Neural progenitor cell (in vitro differentiated cells): ENCODE data around the gene TMEM208. TPM values are rescaled to one million over a fixed set of nuclear protein-coding genes. Genes with fewer than 3 reads are reported as not detected.

ENCODE experiments used
- DNase-seq: peaks from one replicate; pipeline ENCODE4 v3.0.0-alpha.2; 2016; ENCODE audit warnings: low spot score
- H2AFZ ChIP-seq: fragments of 200-600 bp; sonication (generic); replicated peaks from 2 replicates; pipeline ENCODE4 v1.6.1; 2016; ENCODE audit warnings: antibody characterized with exemption
- H3F3A ChIP-seq: fragments of 200-600 bp; sonication (generic); 2 replicates; pipeline ENCODE4 v1.6.1; 2016; ENCODE audit warnings: antibody characterized with exemption, low read depth
- H3K27ac ChIP-seq: fragments of 200-600 bp; sonication (generic); 2 replicates; pipeline ENCODE4 v1.5.1; 2016; ENCODE audit warnings: mild to moderate bottlenecking
- H3K27me3 ChIP-seq: fragments of 200-600 bp; sonication (generic); 2 replicates; pipeline ENCODE4 v1.6.1; 2016; ENCODE audit warnings: mild to moderate bottlenecking, moderate library complexity
- H3K36me3 ChIP-seq: fragments of 200-600 bp; sonication (generic); 2 replicates; pipeline ENCODE4 v1.5.1; 2016
- H3K4me1 ChIP-seq: fragments of 200-600 bp; sonication (generic); 2 replicates; pipeline ENCODE4 v1.6.1; 2016; ENCODE audit warnings: mixed run types
- H3K4me2 ChIP-seq: fragments of 200-600 bp; sonication (generic); 2 replicates; pipeline ENCODE4 v1.6.1; 2016
- H3K4me3 ChIP-seq: fragments of 200-600 bp; sonication (generic); 2 replicates; pipeline ENCODE4 v1.5.1; 2016
- H3K79me2 ChIP-seq: fragments of 200-600 bp; sonication (generic); 2 replicates; pipeline ENCODE4 v1.6.1; 2016; ENCODE audit warnings: low read depth
- H3K9ac ChIP-seq: fragments of 200-600 bp; sonication (generic); 2 replicates; pipeline ENCODE4 v1.6.1; 2016
- H3K9me3 ChIP-seq: fragments of 200-600 bp; sonication (generic); 2 replicates; pipeline ENCODE4 v1.5.1; 2016; ENCODE audit warnings: low read depth
- H4K20me1 ChIP-seq: fragments of 200-600 bp; sonication (generic); 2 replicates; pipeline ENCODE4 v1.6.1; 2016; ENCODE audit warnings: low read depth
- H3K27ac Mint-ChIP-seq: 3 replicates; pipeline ENCODE4 v1.8.0; 2021; ENCODE audit warnings: mixed read lengths
- H3K27me3 Mint-ChIP-seq: 2 replicates; pipeline ENCODE4 v1.8.0; 2022; ENCODE audit warnings: low read depth, mild to moderate bottlenecking, inconsistent platforms, moderate library complexity, mixed read lengths; ENCODE audit not compliant: insufficient read depth
- H3K36me3 Mint-ChIP-seq: 3 replicates; pipeline ENCODE4 v1.8.0; 2021; ENCODE audit warnings: mixed read lengths
- H3K4me1 Mint-ChIP-seq: 3 replicates; pipeline ENCODE4 v1.8.0; 2021; ENCODE audit warnings: mixed read lengths
- H3K4me3 Mint-ChIP-seq: 3 replicates; pipeline ENCODE4 v1.8.0; 2021; ENCODE audit warnings: mild to moderate bottlenecking, moderate library complexity, mixed read lengths
- H3K9me3 Mint-ChIP-seq: 3 replicates; pipeline ENCODE4 v1.8.0; 2020; ENCODE audit warnings: mixed read lengths
- EZH2 ChIP-seq: fragments of 200-600 bp; sonication (generic); IDR thresholded peaks from 2 replicates; pipeline ENCODE4 v1.6.1; 2017; ENCODE audit warnings: antibody characterized with exemption, mild to moderate bottlenecking, moderate library complexity
- EZH2phosphoT487 ChIP-seq: fragments of 200-600 bp; sonication (generic); IDR thresholded peaks from 2 replicates; pipeline ENCODE4 v1.6.1; 2017; ENCODE audit warnings: antibody characterized with exemption
- total RNA-seq: library from RNA; depleted of rRNA; stranded (reverse); fragments of >200 nt; gene quantifications from 2 replicates; pipeline ENCODE4 v1.2.3, GENCODE V29; 2015; ENCODE audit warnings: low replicate concordance
- TF ChIP-seq, protein P1 (sequence below): fragments of 200-600 bp; sonication (generic); IDR thresholded peaks from 2 replicates; pipeline ENCODE4 v1.5.1; 2017; ENCODE audit warnings: antibody characterized with exemption, mild to moderate bottlenecking

Gene TMEM208
- total RNA-seq, 1 donor from 2014 or later = 39.4 TPM

DNA sequence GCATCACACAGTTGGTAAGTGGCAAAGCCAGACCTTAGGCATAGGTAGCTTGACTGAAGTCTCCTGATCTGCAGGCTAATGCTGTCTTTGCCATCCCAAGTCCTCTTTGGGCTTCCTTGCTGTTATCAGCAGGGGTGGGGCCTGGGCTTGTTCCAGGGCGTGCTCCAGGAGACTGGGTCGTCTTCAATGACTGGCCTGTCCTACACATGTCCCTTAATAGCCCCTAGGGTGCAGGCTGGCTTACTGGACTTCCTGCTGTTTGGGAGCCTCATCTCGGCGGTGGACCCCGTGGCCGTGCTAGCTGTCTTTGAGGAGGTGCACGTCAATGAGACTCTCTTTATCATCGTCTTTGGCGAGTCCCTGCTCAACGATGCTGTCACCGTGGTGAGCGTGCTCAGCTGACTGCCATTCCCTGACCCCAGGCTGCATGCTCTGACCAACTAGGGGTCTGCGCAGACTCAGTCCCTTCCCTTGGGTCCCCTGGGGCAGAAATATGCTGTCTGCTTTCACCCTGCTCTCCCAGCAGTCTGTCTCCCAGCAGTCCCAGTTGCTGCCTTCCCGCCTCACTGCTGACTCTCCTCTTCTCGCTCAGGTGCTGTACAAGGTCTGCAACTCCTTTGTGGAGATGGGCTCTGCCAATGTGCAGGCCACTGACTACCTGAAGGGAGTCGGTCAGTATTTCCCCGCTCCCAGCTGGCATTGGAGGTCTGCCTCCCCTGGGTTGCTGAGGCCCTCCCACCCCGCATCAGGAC, 28.0 kb downstream of the TMEM208 start:
- Histone ChIP-seq H4K20me1 (no peaks in the 10 kb centered on the region), H3K36me3 (no peaks in the 10 kb centered on the region), H3K27me3 (peaks cover 12% of the 10 kb centered on the region), H3K9ac (no peak overlapping the region), H3K4me2 (no peak overlapping the region), H3F3A (peaks cover 8% of the 10 kb centered on the region), H3K27ac (no peak overlapping the region), H3K4me3 (no peak overlapping the region), H3K79me2 (no peaks in the 10 kb centered on the region), H2AFZ (no peak overlapping the region), H3K9me3 (no peaks in the 10 kb centered on the region), H3K4me1 (peaks cover 2% of the 10 kb centered on the region)
- H3K27ac Mint-ChIP-seq = no peak overlapping the region
- H3K36me3 Mint-ChIP-seq = no peaks in the 10 kb centered on the region
- H3K9me3 Mint-ChIP-seq = no peaks in the 10 kb centered on the region
- no peak overlapping the region for H3K4me3 Mint-ChIP-seq
- peaks cover 6% of the 10 kb centered on the region for H3K27me3 Mint-ChIP-seq
- peaks cover 2% of the 10 kb centered on the region for H3K4me1 Mint-ChIP-seq
- no peak for TF ChIP-seq EZH2phosphoT487
- DNase-seq = no peak

DNA sequence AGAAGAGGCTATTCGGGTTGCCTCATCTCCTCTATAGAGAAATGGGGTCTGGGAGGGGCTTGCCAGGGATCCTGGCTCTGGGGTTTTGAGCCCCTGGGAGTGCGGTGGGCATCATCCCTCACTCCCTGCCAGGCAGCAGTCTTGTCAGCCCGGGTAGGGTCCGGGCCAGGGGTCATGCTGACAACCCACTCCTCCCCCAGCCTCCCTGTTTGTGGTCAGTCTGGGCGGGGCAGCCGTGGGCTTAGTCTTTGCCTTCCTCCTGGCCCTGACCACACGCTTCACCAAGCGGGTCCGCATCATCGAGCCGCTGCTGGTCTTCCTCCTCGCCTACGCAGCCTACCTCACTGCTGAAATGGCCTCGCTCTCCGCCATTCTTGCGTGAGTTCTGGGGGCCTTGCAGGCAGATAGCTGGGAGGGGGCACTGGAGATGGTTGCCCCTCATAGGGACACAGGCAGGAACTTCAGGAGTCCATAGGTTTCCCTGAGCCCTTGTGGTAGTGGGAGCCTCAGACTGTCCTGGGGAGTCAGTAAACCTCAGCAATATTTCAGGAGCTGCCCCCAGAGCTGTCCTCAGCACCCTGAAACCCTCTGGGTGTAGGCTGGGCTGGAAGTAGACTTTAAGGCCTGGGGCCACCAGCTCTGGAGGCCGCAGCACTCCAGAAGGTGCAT, 28.8 kb downstream of the TMEM208 start:
- Histone ChIP-seq H3K9ac (no peak overlapping the region), H3K4me3 (no peak overlapping the region), H3K4me2 (no peak overlapping the region), H3K79me2 (no peaks in the 10 kb centered on the region), H3K9me3 (no peaks in the 10 kb centered on the region), H3K4me1 (no peaks in the 10 kb centered on the region), H3K27me3 (peaks cover 5% of the 10 kb centered on the region), H4K20me1 (no peaks in the 10 kb centered on the region), H2AFZ (no peak overlapping the region), H3F3A (peaks cover under 1% of the 10 kb centered on the region), H3K36me3 (no peaks in the 10 kb centered on the region), H3K27ac (no peak overlapping the region)
- Mint-ChIP-seq H3K27ac (no peak overlapping the region), H3K9me3 (no peaks in the 10 kb centered on the region), H3K4me3 (no peak overlapping the region), H3K4me1 (peaks cover 3% of the 10 kb centered on the region), H3K36me3 (no peaks in the 10 kb centered on the region), H3K27me3 (peaks cover 3% of the 10 kb centered on the region)
- no peak for DNase-seq
- no peak for TF ChIP-seq EZH2phosphoT487
- TF ChIP-seq EZH2 = no peak
- TF ChIP-seq, protein P1, sequence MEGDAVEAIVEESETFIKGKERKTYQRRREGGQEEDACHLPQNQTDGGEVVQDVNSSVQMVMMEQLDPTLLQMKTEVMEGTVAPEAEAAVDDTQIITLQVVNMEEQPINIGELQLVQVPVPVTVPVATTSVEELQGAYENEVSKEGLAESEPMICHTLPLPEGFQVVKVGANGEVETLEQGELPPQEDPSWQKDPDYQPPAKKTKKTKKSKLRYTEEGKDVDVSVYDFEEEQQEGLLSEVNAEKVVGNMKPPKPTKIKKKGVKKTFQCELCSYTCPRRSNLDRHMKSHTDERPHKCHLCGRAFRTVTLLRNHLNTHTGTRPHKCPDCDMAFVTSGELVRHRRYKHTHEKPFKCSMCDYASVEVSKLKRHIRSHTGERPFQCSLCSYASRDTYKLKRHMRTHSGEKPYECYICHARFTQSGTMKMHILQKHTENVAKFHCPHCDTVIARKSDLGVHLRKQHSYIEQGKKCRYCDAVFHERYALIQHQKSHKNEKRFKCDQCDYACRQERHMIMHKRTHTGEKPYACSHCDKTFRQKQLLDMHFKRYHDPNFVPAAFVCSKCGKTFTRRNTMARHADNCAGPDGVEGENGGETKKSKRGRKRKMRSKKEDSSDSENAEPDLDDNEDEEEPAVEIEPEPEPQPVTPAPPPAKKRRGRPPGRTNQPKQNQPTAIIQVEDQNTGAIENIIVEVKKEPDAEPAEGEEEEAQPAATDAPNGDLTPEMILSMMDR = no peak

DNA sequence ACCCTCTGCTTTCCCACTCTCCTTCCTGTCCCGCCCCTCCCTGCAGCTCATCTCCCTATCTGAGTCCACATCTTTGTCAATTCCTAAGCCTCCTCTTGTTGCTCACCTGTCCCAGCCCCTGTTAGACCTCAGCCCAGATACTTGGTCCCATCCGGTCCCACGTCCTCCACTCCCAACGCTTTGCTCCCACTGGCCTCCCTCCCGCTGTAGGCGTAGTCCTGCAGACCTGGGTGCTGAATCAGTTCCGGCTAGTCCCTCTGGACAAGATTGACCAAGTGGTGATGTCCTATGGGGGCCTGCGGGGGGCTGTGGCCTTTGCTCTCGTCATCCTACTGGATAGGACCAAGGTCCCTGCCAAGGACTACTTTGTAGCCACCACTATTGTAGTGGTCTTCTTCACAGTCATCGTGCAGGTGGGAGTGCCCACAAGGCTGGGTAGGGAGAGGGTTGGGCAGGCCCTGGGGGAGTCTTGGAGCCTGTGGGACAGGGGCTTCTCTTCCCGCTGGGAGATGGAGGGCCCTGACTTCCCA, 29.8 kb downstream of the TMEM208 start:
- Histone ChIP-seq H3K79me2 (no peaks in the 10 kb centered on the region), H3K4me3 (no peak overlapping the region), H3K4me1 (no peaks in the 10 kb centered on the region), H3K27ac (no peak overlapping the region), H2AFZ (no peak overlapping the region), H3K36me3 (no peaks in the 10 kb centered on the region), H3K9ac (no peak overlapping the region), H4K20me1 (no peaks in the 10 kb centered on the region), H3F3A (no peaks in the 10 kb centered on the region), H3K27me3 (no peaks in the 10 kb centered on the region), H3K9me3 (no peaks in the 10 kb centered on the region), H3K4me2 (no peak overlapping the region)
- no peaks in the 10 kb centered on the region for H3K36me3 Mint-ChIP-seq
- no peaks in the 10 kb centered on the region for H3K9me3 Mint-ChIP-seq
- no peak overlapping the region for H3K4me3 Mint-ChIP-seq
- peaks cover 5% of the 10 kb centered on the region for H3K4me1 Mint-ChIP-seq
- H3K27ac Mint-ChIP-seq = no peak overlapping the region
- TF ChIP-seq EZH2 = no peak
- TF ChIP-seq EZH2phosphoT487 = no peak
- TF ChIP-seq, protein P1 = no peak
- H3K27me3 Mint-ChIP-seq = peaks cover 2% of the 10 kb centered on the region
- no peak for DNase-seq
